GM04503 (cell line): ENCODE results near the gene TCAF1.
"Not testable (repeated sequence)": the region's sequence is repeated elsewhere in the genome, so short reads cannot be mapped to it uniquely, and the experiment has no call there.

Experiments
- DNase-seq: peaks from one replicate; pipeline ENCODE4 v3.0.0-alpha.2; 2012; ENCODE audit warnings: low read depth

The TCAF1 gene

DNA sequence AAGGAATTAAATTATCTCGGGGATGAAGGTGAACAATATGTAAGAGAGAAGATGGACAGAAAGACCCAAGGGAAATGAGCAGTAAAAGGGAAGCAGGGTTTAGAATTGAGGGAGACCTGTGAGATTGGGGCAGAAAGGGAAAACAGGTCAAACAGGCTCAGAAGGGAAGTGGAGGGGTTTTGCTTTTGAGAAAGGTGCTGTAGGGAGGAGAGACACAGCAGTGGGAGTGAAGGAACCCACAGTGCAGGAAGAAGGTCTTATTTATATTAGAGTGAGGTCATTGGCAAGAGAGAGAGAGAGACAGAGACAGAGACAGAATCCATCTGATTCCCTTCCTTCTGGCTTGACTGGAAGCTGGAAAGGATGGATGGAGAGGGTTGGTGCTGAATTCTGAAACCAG is 3.5 kb upstream of the TCAF1 start:
- DNase-seq, result no peak

GRCh38 chr7:143902332-143902899 is 440 bp upstream of the TCAF1 start:
- DNase-seq, result no peak

DNA sequence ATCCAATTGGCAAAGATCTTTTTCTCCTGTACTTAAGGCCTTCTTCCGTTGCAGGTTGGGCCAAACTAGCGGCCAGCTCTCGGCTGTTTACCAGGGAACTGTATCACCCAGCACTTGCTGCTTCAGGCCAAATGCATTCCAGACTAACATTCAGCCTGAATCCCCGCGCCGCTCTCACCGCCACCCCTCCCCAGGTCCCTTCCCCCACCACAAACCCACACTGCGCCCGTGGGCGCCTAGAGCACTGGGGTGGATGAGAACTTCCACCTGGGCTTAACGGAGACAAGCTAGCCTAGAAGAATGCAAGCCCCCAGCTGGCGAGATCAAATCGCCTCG is 676 bp downstream of the TCAF1 start:
- DNase-seq, result no peak

DNA sequence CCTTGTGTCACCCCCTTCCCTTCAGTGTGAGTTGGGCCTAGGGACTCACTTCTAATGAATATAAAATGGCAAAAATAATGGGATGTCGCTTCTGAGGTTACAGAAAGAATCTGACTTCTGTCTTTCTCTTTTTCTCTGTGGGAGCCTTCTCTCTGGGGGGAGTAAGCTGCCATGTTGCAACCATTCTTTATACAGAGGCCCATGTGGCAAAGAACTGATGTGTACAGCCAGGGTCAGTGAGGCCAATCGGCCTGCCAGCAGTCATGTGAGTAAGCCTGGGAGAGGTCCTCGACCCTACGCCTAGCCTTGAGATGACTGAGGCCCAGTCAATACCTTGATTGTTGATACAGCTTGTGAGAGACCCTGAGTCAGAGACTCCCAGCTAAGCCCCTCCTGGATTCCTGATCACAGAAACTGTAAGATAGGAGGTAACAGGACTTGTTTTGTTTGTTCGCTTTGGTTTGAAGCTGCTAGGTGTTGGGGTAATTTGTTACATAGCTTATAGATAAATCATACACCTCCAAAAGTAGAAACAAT is 1.7 kb downstream of the TCAF1 start:
- DNase-seq, result no peak

- DNase-seq, result no peak
Observed at GRCh38 chr7:143898810-143899209, 3.2 kb downstream of the TCAF1 start.

DNA sequence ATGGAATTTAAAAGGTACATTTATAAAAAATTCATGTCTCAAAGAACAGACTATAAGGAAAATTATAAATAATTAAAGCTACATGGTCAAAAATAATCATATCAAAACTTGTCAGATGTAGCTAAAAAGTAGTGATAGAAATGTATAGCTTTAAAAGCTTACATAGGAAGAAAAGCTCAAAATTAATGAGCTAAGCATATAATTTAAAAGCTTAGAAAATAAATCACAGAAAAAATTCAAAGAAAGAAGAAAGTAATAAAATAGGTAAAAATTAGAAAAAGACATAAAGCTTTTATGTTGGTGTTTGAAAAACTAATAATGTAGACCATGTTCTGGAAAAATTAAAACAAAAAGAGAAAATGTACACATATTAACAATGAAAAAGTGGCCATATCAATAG is 5.3 kb downstream of the TCAF1 start:
- DNase-seq, result no peak

DNA sequence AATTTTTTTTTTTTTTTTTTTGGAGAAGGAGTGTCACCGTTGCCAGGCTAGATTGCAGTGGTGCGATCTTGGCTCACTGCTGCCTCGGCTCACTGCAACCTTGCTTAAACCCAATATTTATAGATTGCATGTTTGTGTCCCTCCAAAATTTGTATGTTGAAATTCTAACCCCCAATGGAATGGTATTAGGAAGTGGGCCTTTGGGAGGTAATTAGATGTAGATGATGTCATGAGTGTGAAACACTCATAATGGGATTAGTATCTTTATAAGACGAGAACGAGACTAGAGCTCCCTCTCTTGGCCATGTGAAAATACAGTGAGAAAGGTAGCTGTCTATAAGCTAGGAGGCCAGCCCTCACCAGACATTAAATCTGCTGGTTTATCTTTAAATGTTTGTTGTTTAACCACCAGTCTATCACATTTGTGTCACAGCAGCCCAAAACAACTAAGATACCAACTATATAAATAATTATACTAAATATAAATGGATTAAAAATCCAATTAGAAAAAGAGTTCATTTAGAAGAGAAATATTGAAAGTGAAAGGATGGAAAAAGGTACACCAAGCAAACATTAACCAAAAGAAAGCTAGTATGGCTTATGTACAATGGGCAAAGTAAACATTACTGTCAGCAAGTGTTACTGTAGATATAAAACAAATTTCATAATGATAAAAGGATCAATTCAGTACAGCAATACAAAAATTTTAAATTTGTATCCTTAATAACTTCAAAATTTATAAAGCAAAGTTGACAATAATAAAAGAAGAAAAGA is 9.3 kb downstream of the TCAF1 start:
- DNase-seq, result no peak

- DNase-seq, result no peak
Observed at GRCh38 chr7:143891457-143891856, 10.5 kb downstream of the TCAF1 start.

DNA sequence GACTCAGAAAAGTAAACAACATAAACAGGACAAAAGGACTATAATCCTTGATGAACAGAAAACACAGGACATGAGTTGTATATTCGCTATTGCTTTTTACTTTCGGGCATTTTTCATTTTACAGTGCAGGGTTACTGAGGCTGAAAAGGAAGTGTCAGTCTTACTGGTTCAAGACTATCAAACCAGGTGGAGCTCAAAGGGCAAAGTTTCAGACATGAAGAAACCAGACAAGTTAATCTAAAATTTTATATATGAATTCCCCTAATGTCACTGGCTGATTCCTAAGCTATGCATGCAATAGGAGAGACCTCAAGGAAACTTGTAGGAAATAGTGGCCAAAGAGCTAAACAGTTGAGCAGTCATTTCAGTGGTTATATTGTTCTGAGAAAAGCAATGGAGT is 11.4 kb downstream of the TCAF1 start:
- no peak for DNase-seq

DNA sequence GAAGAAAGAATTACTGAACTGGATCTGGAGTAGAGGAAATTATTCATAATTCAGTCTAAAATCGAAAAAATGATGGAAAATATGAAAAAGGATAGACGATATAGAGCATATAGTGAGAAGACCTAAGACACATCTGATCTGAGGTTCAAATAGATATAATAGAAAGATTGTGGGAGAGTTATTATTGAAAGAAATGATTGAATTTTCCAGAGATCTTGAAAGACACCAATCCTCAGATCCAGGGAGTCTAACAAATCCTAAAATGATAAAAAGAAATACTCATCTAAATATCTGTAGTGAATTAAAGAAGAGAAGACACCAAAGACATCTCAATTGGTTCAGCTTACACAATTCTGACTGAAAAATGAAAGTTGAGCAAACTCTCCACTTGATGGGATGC is 12.9 kb downstream of the TCAF1 start:
- no peak for DNase-seq

GRCh38 chr7:143886826-143887477 is 15.0 kb downstream of the TCAF1 start:
- DNase-seq, result no peak

DNA sequence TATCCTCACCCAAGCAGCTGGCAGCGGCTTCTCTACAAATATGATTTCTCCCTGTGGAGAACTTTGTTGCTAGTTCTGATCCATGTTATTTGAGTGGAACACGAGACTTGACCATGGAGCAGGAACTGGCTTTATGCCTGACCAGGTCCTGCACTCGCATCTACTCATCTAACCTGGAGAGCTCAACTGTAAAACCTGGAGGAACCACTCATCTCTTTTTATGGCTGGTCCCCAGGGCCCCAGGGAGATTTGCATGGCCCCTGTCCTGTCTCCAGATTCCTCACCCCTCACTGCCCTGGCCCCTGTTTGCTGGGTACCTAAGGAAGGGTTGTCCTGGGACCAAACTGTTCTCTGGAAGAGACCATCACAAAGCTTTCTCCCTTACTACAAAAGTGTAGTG is 16.0 kb downstream of the TCAF1 start:
- no peak for DNase-seq

GRCh38 chr7:143884969-143885559 is 16.9 kb downstream of the TCAF1 start:
- DNase-seq, result no peak

- DNase-seq, result no peak
Observed at GRCh38 chr7:143884241-143884968, 17.6 kb downstream of the TCAF1 start.

DNA sequence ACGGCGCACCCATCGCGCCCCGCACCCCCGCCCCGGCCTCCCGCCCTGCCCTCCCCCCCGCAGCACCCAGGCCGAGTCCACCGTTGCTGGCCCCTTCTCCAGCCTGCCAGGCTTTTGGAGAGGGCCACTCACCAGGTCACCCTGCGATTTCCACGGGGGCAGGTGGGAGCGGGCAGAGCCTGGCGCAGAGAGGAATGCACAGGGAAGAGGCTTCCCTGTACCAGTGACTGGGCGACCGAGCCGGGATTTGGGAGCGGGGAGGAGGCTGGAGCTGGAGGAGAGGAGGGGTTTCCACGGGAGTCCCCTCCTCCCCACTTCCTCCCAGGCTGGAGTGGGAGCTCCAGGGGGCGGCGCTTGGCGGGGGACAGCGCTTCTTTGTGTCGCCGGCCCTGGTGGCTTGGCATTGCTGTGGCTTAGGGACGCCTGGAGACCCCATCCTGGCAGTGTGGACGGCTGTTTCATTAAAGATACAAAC is 19.3 kb downstream of the TCAF1 start:
- DNase-seq, result no peak

DNA sequence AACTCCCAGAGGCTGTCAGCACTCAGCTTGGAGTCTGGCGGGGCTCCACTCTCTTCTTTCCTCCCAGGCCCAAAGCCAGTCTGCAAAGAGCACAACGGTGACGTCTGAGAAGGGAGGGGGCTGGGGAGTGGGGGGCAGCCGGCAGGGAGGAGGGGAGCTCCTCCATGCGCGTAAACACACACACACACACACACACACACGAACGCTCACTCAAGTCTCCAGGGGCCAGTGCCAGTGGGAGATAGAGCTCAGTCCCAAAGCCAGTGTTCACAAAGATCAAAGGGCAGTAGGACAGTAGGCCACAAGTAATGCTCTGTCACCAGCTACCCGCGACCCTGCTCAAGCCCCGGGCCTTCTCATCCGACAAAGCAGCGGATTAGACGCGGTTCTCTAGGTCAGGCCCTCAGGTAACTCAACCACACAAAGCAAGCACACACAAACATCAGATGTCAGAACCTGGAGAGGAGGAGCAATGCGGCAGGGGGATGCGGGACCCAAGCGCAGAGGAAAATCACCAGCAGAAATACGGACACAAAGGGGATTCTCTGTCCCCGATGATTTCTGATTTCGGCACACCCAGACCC is 19.9 kb downstream of the TCAF1 start:
- DNase-seq, result no peak

GRCh38 chr7:143878884-143879283 is 23.1 kb downstream of the TCAF1 start:
- no peak for DNase-seq

- no peak for DNase-seq
Observed at GRCh38 chr7:143877098-143877497, 24.9 kb downstream of the TCAF1 start.

- no peak for DNase-seq
Observed at GRCh38 chr7:143876218-143876617, 25.8 kb downstream of the TCAF1 start.

DNA sequence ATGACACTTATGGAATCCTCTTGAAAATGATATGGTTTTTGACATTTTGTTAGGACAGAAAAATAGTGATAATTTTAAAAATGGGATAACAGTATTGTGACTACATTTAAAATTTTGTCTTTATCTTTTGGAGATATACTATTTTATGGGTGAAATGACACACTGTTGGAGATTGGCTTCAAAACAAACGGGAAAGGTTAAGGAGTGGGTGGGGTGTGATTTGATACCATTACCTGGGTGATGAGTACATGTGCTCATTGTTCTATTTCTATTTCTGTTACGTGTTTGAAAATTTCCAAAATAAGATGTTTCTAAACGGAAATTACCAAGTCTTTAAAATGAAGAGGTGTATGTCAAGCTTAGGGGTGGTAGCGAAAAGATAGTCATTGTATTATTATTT is 28.7 kb downstream of the TCAF1 start:
- not testable (repeated sequence) for DNase-seq

GRCh38 chr7:143871534-143871933 is 30.4 kb downstream of the TCAF1 start:
- DNase-seq, result not testable (repeated sequence)

GRCh38 chr7:143857994-143858393 is 44.0 kb downstream of the TCAF1 start:
- not testable (repeated sequence) for DNase-seq
